Left ventricle myocardium inferior (tissue), 1 donor: Measurements from ENCODE around the gene KLF15. TPM values are rescaled to one million over a fixed set of nuclear protein-coding genes. Genes with fewer than 3 reads are reported as not detected.

Source experiments
- DNase-seq: peaks from one replicate; pipeline ENCODE4 v3.0.0-alpha.2; 2020
- H3K27ac ChIP-seq: fragments of 200-600 bp; replicated peaks from 2 replicates; pipeline ENCODE4 v1.8.0; 2021
- H3K27me3 ChIP-seq: fragments of 200-600 bp; 2 replicates; pipeline ENCODE4 v1.8.0; 2021; ENCODE audit warnings: low read depth
- H3K36me3 ChIP-seq: fragments of 200-600 bp; 2 replicates; pipeline ENCODE4 v1.8.0; 2021
- H3K4me1 ChIP-seq: fragments of 200-600 bp; 2 replicates; pipeline ENCODE4 v1.8.0; 2021
- H3K4me3 ChIP-seq: fragments of 200-600 bp; 2 replicates; pipeline ENCODE4 v1.8.0; 2021; ENCODE audit warnings: mild to moderate bottlenecking, moderate library complexity
- H3K9me3 ChIP-seq: fragments of 200-600 bp; replicated peaks from 2 replicates; pipeline ENCODE4 v1.8.0; 2021
- intact Hi-C: fragments of 100-400 bp; cut with micrococcal nuclease; formaldehyde crosslinking; loops from one replicate; pipeline ENCODE4 v1.11.0; 2022
- total RNA-seq: library from RNA; stranded (reverse); fragmentation: NEBNext Ultra II Directional; extraction: Animal tissue kit (Norgen Biotek cat#: 25700); gene quantifications from one replicate; pipeline ENCODE4 v1.2.1, GENCODE V29; 2021
- TF ChIP-seq, protein P1 (sequence below): fragments of 200-600 bp; IDR thresholded peaks from 2 replicates; pipeline ENCODE4 v1.8.0; 2021; ENCODE audit warnings: antibody characterized with exemption, mild to moderate bottlenecking, borderline replicate concordance
- donor health status: DM: no; HTN: yes; CAD: no; lungs with severe emphysema.

The KLF15 gene
- total RNA-seq, 1 donor from 2014 or later = 44.6 TPM

DNA sequence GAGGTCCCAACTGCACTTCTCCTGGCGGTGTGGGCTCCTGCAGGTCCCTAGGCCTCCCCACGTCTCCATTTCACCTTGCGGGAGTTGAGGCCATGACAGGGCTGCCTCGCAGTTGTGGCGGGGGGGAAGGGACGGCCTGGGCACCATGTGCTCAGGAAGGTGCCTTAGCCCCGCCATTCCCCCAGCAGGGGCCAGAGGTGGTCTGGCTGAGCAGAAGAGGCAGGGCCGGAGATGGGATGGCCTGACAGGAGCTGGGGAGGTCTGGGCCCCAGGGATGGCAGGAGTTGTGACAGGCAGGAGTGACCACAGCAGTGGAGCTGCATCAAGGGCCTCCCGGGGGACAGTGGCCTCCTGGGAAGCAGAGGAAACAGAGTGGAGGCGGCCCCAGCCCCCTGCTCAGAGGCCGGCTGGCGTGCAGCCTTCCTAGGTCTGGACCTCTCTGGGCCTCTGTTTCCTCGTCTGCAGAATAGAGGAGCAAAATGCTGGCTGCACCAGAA is 18.7 kb upstream of the KLF15 start:
- H3K4me3 ChIP-seq = no peak overlapping the region
- no peak overlapping the region for H3K27ac ChIP-seq
- TF ChIP-seq, protein P1, sequence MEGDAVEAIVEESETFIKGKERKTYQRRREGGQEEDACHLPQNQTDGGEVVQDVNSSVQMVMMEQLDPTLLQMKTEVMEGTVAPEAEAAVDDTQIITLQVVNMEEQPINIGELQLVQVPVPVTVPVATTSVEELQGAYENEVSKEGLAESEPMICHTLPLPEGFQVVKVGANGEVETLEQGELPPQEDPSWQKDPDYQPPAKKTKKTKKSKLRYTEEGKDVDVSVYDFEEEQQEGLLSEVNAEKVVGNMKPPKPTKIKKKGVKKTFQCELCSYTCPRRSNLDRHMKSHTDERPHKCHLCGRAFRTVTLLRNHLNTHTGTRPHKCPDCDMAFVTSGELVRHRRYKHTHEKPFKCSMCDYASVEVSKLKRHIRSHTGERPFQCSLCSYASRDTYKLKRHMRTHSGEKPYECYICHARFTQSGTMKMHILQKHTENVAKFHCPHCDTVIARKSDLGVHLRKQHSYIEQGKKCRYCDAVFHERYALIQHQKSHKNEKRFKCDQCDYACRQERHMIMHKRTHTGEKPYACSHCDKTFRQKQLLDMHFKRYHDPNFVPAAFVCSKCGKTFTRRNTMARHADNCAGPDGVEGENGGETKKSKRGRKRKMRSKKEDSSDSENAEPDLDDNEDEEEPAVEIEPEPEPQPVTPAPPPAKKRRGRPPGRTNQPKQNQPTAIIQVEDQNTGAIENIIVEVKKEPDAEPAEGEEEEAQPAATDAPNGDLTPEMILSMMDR = no peak
- no peak for DNase-seq
- intact Hi-C loops = no loop called here
- peaks cover 9% of the 10 kb centered on the region for H3K27me3 ChIP-seq
- peaks cover 27% of the 10 kb centered on the region for H3K4me1 ChIP-seq
- H3K36me3 ChIP-seq = no peaks in the 10 kb centered on the region
- no peaks in the 10 kb centered on the region for H3K9me3 ChIP-seq

DNA sequence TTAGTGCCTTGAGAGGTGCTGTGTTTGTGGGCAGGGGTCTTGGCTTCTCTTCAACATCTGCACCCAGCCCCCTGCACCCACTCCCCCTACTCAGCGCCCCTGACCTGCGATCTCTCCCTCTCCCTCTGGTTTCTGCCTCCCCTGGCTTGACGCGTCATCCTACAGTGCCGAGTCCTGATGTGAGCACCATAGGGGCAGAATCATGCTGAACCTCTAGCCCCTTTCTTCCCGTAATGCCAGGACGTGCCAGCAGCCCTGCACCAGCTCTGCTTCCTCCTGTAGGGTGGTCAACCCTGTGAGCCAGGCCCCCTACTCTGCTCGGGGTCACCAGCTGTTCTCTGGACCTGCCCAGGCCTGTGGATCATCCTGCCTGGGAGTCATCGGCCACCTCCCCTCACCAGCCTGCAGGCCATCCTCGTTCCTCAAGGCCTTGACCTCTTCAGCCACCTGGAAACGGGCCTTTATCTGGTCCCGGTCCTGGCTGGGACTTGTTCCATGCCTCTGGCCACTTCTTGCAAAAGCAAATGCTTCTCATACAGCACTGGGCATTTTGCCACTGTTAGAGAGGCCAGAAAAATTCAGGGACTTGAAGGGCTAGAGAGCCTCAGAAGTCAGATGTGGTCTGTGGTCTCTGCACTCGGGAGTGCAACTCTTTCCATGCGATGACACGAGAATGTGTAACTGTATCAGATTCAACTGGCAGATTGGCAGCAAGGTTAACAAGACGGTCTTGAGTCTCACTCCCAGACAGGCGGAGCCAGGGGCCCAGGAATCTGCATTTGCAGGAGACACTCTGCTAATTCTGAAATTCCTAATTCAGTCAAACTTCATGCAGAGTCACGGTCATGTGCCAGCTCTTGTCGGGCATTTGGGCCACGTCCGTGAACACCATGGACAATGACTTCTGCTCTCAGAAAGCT is 16.7 kb upstream of the KLF15 start:
- peak overlapping the region; percentile 35 for H3K27ac ChIP-seq
- intact Hi-C loops = no loop called here
- H3K9me3 ChIP-seq = no peaks in the 10 kb centered on the region
- H3K4me1 ChIP-seq = peaks cover 27% of the 10 kb centered on the region
- no peak for DNase-seq
- H3K36me3 ChIP-seq = no peaks in the 10 kb centered on the region
- TF ChIP-seq, protein P1 = no peak
- no peak overlapping the region for H3K4me3 ChIP-seq
- H3K27me3 ChIP-seq = no peaks in the 10 kb centered on the region

DNA sequence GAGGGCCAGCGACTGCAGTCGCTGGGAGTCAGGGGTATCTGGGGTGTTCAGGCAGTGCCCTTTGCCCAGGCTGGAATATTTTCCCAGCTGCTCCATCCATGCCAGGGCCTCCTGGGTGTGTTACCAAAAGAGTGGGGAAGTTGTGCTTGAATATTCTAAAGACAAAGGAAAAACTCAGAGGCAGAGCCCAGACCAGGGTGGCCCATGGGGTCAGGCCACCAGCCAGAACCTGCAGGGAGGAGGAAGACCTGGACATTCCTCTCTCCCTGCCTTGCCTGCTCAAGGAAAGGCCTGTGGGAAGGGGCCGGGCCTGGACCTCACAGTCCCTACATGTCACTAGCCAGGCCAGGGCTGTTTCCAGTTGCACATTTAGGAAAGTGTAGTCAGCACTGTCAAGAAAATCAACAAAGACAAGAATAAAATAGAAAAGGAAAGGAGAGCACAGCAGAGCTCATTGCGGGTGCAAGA is 16.0 kb upstream of the KLF15 start:
- H3K27me3 ChIP-seq = no peaks in the 10 kb centered on the region
- intact Hi-C loops = no loop called here
- H3K4me1 ChIP-seq = peaks cover 27% of the 10 kb centered on the region
- DNase-seq = no peak
- H3K4me3 ChIP-seq = no peak overlapping the region
- H3K27ac ChIP-seq = no peak overlapping the region
- TF ChIP-seq, protein P1 = no peak
- no peaks in the 10 kb centered on the region for H3K36me3 ChIP-seq
- H3K9me3 ChIP-seq = no peaks in the 10 kb centered on the region

DNA sequence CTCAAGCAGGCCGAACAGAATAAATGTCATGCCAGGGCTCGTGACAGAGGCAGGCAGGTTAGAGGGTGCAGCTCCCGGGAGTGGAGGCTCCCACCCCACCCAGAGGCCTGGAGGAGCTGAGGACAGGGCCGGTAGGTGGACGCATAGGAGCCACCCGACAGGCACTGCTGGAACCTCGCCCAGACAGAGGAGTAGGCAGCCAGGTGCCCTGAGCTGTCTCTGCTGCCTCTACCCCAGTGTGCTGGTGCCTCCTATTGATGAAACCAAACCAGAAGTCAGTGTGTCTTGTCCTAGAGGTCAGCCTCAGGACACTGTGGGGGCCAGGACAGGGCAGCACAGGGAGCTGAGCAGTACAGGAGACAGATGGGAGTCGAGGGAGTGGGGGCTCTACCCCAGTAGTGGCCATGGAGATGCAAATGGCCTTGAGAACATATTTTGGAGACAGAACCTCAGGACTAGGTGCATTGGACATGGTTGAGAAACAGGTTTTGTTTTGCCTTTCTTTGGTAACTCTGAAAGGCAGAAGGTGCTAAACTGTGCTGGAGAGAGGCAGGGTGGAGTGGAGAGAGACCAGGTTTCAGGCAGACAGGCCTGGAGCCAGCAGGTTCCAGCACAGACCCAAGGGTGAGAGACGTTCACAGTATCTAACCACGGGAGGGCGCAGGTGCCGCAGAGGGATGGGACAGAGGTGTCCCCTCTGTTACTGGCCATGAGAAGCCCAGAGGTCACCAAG is 15.4 kb upstream of the KLF15 start:
- no peak overlapping the region for H3K27ac ChIP-seq
- DNase-seq = no peak
- peaks cover 27% of the 10 kb centered on the region for H3K4me1 ChIP-seq
- no peak overlapping the region for H3K4me3 ChIP-seq
- H3K9me3 ChIP-seq = no peaks in the 10 kb centered on the region
- TF ChIP-seq, protein P1 = no peak
- H3K36me3 ChIP-seq = no peaks in the 10 kb centered on the region
- no peaks in the 10 kb centered on the region for H3K27me3 ChIP-seq
- intact Hi-C loops = no loop called here

DNA sequence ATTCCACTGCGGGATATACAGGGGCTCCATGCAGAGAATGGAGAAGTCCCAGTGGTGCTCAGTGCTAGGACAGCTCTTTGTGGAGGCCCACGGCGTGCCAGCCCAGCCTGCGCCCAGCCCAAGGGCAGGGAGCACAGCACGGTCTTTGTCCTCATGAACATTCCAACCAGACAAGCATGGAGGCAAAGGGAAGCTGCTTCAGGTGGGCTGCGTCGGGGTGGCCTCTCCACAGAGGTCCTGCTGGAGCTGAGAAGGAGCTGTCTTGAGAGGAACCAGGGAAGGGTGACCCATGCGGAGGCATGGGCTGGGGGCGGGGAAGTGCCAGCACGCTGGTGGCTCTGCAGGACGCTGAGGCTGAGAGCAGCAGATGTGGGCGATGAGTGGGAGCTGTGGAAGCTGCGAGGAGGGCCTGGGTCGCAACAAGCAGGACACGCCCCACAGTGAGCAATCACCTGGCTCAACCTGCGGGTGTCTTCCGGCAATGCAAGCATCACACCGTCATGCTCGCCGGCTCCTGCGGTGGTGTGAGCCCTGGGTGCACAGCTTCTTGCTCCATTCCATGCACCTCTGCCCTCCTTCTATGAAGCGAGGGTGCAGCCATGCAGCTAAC is 14.0 kb upstream of the KLF15 start:
- Histone ChIP-seq H3K4me3 (no peak overlapping the region), H3K27me3 (no peaks in the 10 kb centered on the region), H3K36me3 (no peaks in the 10 kb centered on the region), H3K4me1 (peaks cover 27% of the 10 kb centered on the region), H3K9me3 (no peaks in the 10 kb centered on the region), H3K27ac (no peak overlapping the region)
- intact Hi-C loops = no loop called here
- DNase-seq = no peak
- TF ChIP-seq, protein P1 = no peak
